Spinal cord (tissue), 10 donors: ENCODE measurements around the gene FLT3. TPM values are rescaled to one million over a fixed set of nuclear protein-coding genes. Genes with fewer than 3 reads are reported as not detected.

Source experiments
- DNase-seq, 6 donors: peaks; one replicate each; pipeline versions ENCODE4 v3.0.0 to v3.0.0-alpha.2; 2013 to 2015; ENCODE audit warnings: low spot score in 6 of 6, low read depth in 4 of 6
- H3K27ac ChIP-seq: one replicate; pipeline ENCODE4 v1.5.1; 2013; ENCODE audit warnings: low read depth, low read length, control low read depth
- H3K27me3 ChIP-seq: one replicate; pipeline ENCODE4 v1.6.1; 2013; ENCODE audit warnings: low read length; ENCODE audit not compliant: control insufficient read depth, insufficient read depth
- H3K36me3 ChIP-seq: one replicate; pipeline ENCODE4 v1.6.1; 2013; ENCODE audit warnings: low read length; ENCODE audit not compliant: control insufficient read depth, insufficient read depth
- H3K4me1 ChIP-seq: one replicate; pipeline ENCODE4 v1.6.1; 2013; ENCODE audit warnings: low read length; ENCODE audit not compliant: control insufficient read depth, insufficient read depth
- H3K4me3 ChIP-seq: one replicate; pipeline ENCODE4 v1.5.1; 2013; ENCODE audit warnings: low read depth, low read length, control low read depth
- H3K9me3 ChIP-seq: one replicate; pipeline ENCODE4 v1.6.1; 2013; ENCODE audit warnings: low read length; ENCODE audit not compliant: control insufficient read depth, insufficient read depth
- WGBS: methylation state at CpG from one replicate; pipeline ENCODE4 v1.1.5; 2013; ENCODE audit warnings: missing lambda C conversion rate; ENCODE audit not compliant: insufficient coverage; 5-methylcytosine and 5-hydroxymethylcytosine counted together
- polyA plus RNA-seq, 2 donors: library from polyadenylated mRNA; unstranded; fragments of 120-200 nt; gene quantifications; one replicate each; pipeline ENCODE4 v1.2.1, GENCODE V29; 2013; ENCODE audit not compliant: insufficient read length in 2 of 2
- total RNA-seq, 2 donors: library from RNA; depleted of rRNA in 1 of 2; stranded (reverse); fragments of 120-200 nt in 1 of 2; fragments of >200 nt in 1 of 2; gene quantifications; one replicate each; pipeline versions ENCODE4 v1.2.3 to v1.2.4, GENCODE V29; 2013 to 2014
- donor health status: healthy.

FLT3 gene
- total and polyA plus RNA-seq, 4 donors, result 1.9 to 7.8 (median 4.6) TPM

DNA sequence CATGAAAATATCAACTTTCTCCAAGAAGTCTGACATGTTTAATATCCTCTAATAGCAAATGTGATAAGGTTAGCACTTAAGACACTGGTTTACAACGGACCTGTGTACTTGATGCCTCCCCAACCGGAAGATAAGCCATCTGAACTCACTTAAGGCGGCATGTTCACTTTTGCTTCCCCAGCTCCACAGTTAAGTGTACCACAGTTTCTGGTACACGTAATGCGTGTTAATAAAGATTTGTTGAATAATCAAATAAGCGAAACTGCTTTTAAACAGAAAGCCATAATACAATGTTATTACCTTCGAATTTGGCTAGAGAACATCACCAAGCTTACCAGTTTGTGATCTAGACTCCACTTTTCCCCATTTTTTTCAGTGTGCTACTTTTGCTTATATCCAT lies 36.5 kb upstream of the FLT3 start:
- peak in 2 of 6 donors; percentile 3 to 9 for DNase-seq
- H3K9me3 ChIP-seq, result no peaks in the 10 kb centered on the region
- WGBS, result 100% methylated on average over 1 of the region's 7 CpGs
- no peaks in the 10 kb centered on the region for H3K36me3 ChIP-seq
- H3K27ac ChIP-seq, result no peak overlapping the region
- H3K27me3 ChIP-seq, result no peaks in the 10 kb centered on the region
- peak overlapping the region; percentile 56 for H3K4me3 ChIP-seq
- H3K4me1 ChIP-seq, result peaks cover 20% of the 10 kb centered on the region

DNA sequence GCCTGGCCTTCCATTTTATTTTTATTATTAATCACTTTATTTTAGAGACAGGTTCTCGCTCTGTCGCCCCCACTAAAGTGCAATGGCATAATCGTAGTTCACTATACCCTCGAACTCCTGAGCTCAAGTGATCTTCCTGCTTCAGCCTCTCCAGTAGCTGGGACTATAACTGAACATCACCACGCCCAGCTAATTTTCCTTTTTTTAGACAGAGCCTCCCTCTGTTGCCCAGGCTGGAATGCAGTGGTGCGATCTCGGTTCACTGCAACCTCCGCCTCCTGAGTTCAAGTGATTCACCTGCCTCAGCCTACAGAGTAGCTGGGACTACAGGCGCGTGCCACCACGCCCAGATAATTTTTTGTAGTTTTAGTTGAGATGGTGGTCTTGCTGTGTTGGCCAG lies 31.3 kb upstream of the FLT3 start:
- WGBS, result 92% methylated on average over 8 of the region's 11 CpGs
- H3K4me1 ChIP-seq, result peaks cover 2% of the 10 kb centered on the region
- H3K27ac ChIP-seq, result no peak overlapping the region
- no peak overlapping the region for H3K4me3 ChIP-seq
- no peak for DNase-seq
- no peaks in the 10 kb centered on the region for H3K9me3 ChIP-seq
- H3K36me3 ChIP-seq, result no peaks in the 10 kb centered on the region
- no peaks in the 10 kb centered on the region for H3K27me3 ChIP-seq

DNA sequence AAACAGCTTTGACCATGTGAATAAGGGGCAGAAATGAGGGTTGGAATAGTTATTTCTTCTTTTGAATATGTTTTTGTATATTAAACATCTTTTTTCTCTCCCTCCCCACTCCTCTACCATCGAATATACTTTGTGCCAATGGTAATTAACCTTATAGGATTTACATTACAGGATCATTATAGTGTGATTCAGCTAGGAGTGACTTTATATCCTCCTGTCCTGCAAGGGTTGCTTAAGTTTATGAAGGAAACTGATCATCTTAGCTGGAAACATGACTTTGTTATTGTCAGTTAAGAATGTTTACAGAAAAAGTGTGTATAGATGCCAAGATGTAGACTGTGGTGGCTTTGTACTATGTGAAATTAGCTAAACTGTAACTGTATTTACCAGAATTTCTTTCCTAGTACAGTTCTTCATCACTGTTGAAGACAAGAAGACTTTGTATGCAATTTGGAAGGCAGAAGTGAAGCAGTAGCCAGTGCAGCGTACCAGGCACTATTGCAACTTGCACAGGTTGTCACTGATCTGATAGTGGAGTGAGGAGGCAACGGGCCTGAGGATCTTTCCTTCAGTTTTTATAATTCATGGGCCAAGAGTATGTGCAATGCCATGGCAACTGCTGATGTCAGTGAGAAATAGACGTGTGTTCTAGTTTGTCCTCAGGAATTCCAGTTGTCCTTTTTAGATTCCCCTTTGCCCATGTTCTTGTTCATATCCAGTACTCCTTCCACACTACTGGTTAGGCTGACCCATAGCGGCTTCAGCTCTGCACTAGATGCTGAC lies 29.7 kb upstream of the FLT3 start:
- 50% methylated on average over 4 of the region's 5 CpGs for WGBS
- Histone ChIP-seq H3K4me1 (no peaks in the 10 kb centered on the region), H3K4me3 (no peak overlapping the region), H3K9me3 (no peaks in the 10 kb centered on the region), H3K27me3 (no peaks in the 10 kb centered on the region), H3K27ac (no peak overlapping the region), H3K36me3 (no peaks in the 10 kb centered on the region)
- DNase-seq, result peak in 1 of 6 donors; percentile 12

DNA sequence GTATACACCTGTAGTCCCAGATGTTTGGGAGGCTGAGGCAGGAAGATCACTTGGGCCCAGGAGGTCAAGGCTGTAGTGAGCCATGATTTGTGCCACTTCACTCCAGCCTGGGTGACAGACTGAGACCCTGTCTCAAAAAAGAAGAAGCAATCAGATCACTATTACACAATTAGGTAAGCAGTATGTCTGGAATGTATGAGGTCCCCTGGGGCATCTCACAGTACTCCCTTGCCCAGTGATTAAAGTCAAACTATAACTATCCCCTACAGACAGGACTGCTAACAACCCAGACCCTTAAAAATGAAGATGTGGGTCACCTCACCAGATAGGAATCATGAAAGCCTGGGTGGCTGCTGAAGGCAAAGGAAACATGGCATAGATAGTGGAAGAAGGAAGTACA lies 28.6 kb upstream of the FLT3 start:
- H3K27ac ChIP-seq, result no peak overlapping the region

DNA sequence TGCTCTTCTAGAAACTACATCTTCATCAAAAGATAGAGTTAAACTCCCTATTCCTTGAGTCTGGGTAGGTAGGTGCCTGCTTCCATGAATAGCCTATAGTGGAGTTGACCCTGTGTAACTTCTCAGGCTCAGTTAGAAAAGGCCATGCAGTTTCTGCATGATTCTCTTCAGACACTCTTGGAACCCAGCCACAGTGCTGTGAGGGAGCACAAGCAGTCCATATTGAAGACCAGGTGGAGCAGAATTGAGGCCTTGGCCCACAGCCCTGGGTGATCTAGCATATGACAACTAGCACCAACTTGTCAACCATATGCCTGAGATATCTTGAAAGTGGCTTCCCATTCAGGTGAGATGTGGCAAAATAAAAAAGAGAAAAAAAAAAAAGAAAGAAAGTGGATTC lies 27.7 kb upstream of the FLT3 start:
- Histone ChIP-seq H3K27ac (no peak overlapping the region), H3K4me3 (no peak overlapping the region), H3K27me3 (no peaks in the 10 kb centered on the region), H3K4me1 (no peaks in the 10 kb centered on the region), H3K36me3 (no peaks in the 10 kb centered on the region), H3K9me3 (no peaks in the 10 kb centered on the region)
- peak in 1 of 6 donors; percentile 65 for DNase-seq

More for the DNA sequence above, 28.6 kb upstream of the FLT3 start:
- Histone ChIP-seq H3K27me3 (no peaks in the 10 kb centered on the region), H3K4me3 (no peak overlapping the region), H3K9me3 (no peaks in the 10 kb centered on the region), H3K4me1 (no peaks in the 10 kb centered on the region), H3K36me3 (no peaks in the 10 kb centered on the region)
- DNase-seq, result no peak

DNA sequence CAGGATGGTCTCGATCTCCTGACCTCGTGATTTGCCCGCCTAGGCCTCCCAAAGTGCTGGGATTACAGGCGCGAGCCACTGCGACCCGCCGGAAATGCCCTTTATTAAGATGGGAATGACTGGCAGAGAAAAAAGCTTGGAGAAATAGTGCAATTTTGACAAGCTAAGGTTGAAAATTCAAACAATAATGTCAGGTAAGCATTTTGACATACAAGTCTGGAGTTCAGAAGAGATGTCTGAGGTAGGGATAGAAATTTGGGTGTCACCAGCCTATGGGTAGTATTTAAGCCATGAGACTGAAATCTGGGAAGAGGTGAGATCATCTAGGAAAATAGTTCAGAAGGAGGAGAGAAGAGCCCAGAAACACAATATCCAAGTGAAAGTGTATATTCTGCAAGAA lies 20.8 kb upstream of the FLT3 start:
- WGBS, result 98% methylated on average over 6 of the region's 8 CpGs
- DNase-seq, result no peak
- H3K27ac ChIP-seq, result no peak overlapping the region

DNA sequence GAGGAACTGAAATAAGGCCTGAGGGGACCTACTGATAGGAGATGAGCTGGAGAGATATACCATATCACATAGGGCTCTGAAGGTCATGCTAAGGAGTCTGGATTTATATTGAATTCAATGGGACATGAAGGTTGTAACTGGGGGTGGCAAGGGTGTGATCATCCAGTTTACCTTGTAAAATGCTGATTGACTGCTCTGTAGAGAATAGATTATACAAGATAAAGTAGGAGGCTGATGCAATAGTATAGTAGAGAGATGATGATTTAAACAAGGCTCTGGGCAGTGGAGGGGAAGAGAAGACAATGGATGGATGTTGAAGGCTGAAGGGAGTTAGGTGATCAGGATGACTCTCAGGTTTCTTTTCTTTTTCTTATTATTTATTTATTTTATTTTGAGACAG lies 19.9 kb upstream of the FLT3 start:
- DNase-seq, result no peak
- H3K4me3 ChIP-seq, result no peak overlapping the region
- no peaks in the 10 kb centered on the region for H3K27me3 ChIP-seq
- H3K9me3 ChIP-seq, result no peaks in the 10 kb centered on the region
- no peaks in the 10 kb centered on the region for H3K36me3 ChIP-seq
- H3K4me1 ChIP-seq, result no peaks in the 10 kb centered on the region
- H3K27ac ChIP-seq, result no peak overlapping the region

More for the DNA sequence above, 20.8 kb upstream of the FLT3 start:
- H3K27me3 ChIP-seq, result no peaks in the 10 kb centered on the region
- H3K4me1 ChIP-seq, result no peaks in the 10 kb centered on the region
- H3K4me3 ChIP-seq, result no peak overlapping the region
- H3K36me3 ChIP-seq, result no peaks in the 10 kb centered on the region
- no peaks in the 10 kb centered on the region for H3K9me3 ChIP-seq

DNA sequence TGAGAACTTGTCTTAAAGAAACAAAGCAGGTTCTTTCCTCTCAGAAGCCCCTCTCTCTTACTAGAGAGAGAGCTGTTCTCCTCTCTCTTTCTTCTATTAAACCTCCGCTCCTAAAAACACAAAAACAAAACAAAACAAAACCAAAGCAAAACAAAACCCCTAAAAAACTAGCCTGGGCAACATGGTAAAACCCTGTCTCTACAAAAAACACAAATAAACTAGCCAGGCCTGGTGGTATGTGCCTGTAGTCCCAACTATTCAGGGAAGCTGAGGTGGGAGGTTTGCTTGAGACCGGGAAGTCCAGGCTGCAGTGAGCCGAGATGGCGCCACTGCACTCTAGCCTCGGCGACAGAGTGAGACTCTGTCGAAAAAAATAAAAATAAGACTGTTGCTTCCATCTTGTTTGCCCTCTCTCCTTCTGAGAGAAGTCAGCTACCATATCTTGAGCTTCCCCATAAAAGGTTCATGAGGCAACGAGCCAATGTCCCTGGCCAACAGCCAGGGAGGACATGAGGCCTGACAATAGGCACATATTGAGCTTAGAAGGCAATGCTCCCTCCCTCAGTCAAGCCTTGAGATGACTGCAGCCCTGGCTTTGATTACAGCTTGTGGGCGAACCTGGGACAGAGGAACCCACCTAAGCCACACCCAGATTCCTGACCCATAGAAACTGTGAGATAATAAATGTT lies 17.5 kb upstream of the FLT3 start:
- H3K4me3 ChIP-seq, result no peak overlapping the region
- 44% methylated on average over 2 of the region's 9 CpGs for WGBS
- H3K4me1 ChIP-seq, result no peaks in the 10 kb centered on the region
- H3K27me3 ChIP-seq, result no peaks in the 10 kb centered on the region
- no peaks in the 10 kb centered on the region for H3K9me3 ChIP-seq
- H3K27ac ChIP-seq, result no peak overlapping the region
- DNase-seq, result peak in 2 of 6 donors; percentile 57 to 62
- H3K36me3 ChIP-seq, result no peaks in the 10 kb centered on the region

DNA sequence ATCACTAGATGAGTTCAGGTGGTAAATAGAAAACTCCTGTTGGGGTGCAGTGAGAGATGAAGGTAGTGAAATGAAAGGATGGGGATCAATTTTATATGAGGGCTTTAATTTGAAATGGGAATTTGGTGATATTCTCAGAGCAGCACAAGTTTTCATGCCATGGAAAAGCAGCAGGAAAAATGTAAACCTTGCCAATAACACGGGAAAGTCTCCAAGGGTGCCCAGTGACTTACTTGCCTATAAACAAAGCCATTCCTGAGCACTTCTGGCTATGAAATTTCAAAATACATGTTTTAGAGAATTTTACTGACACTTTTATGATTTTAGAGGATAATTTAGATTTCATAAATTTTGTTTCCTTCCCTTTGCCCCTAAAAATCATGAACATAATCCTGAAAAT lies 16.4 kb upstream of the FLT3 start:
- H3K9me3 ChIP-seq, result no peaks in the 10 kb centered on the region
- no peak overlapping the region for H3K4me3 ChIP-seq
- H3K36me3 ChIP-seq, result no peaks in the 10 kb centered on the region
- no CpG with 5 or more reads among the region's 1 CpG for WGBS
- no peak overlapping the region for H3K27ac ChIP-seq
- H3K27me3 ChIP-seq, result no peaks in the 10 kb centered on the region
- H3K4me1 ChIP-seq, result no peaks in the 10 kb centered on the region
- DNase-seq, result peak in 1 of 6 donors; percentile 79

DNA sequence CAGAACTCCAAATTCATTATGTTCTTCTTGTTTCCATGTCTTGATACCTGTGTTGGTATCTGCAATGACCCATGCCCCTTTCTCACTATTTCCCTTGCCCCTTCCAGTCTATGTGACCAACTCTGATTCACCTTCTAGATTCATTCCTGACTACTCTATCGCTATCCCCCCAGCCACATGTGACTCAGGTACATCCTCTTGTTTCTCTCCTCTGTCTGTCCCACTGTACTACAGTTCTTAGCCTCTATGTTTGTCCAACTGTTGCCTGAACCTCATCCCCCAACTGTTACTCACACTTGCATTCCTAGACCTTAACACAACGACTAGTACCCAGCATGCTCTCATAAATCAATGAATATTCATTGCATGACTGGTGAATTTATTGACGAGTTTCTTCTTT lies 10.0 kb upstream of the FLT3 start:
- H3K27me3 ChIP-seq, result no peaks in the 10 kb centered on the region

More for the DNA sequence above, 10.0 kb upstream of the FLT3 start:
- Histone ChIP-seq H3K27ac (no peak overlapping the region), H3K4me1 (no peaks in the 10 kb centered on the region), H3K36me3 (peaks cover 2% of the 10 kb centered on the region), H3K4me3 (no peak overlapping the region), H3K9me3 (no peaks in the 10 kb centered on the region)
- WGBS, result 93% methylated on average over 1 of the region's 3 CpGs
- no peak for DNase-seq
